ENCODE data around the gene SYNPO. TPM values are rescaled to one million over a fixed set of nuclear protein-coding genes. Genes with fewer than 3 reads are reported as not detected.

Gene SYNPO, protein sequence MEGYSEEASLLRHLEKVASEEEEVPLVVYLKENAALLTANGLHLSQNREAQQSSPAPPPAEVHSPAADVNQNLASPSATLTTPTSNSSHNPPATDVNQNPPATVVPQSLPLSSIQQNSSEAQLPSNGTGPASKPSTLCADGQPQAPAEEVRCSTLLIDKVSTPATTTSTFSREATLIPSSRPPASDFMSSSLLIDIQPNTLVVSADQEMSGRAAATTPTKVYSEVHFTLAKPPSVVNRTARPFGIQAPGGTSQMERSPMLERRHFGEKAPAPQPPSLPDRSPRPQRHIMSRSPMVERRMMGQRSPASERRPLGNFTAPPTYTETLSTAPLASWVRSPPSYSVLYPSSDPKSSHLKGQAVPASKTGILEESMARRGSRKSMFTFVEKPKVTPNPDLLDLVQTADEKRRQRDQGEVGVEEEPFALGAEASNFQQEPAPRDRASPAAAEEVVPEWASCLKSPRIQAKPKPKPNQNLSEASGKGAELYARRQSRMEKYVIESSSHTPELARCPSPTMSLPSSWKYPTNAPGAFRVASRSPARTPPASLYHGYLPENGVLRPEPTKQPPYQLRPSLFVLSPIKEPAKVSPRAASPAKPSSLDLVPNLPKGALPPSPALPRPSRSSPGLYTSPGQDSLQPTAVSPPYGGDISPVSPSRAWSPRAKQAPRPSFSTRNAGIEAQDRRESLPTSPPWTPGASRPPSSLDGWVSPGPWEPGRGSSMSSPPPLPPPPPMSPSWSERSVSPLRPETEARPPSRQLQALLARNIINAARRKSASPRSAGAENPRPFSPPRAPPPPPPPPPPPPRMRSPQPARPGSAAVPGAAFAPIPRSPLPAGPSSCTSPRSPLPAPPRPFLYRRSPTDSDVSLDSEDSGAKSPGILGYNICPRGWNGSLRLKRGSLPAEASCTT
- polyA plus RNA-seq (ENCODE audit: low read depth in 6 of 6) = 1 to 10 TPM in 5 of 6 donors, under 1 TPM in 1; 0.75 to 1.9 (median 1.4) TPM

DNA sequence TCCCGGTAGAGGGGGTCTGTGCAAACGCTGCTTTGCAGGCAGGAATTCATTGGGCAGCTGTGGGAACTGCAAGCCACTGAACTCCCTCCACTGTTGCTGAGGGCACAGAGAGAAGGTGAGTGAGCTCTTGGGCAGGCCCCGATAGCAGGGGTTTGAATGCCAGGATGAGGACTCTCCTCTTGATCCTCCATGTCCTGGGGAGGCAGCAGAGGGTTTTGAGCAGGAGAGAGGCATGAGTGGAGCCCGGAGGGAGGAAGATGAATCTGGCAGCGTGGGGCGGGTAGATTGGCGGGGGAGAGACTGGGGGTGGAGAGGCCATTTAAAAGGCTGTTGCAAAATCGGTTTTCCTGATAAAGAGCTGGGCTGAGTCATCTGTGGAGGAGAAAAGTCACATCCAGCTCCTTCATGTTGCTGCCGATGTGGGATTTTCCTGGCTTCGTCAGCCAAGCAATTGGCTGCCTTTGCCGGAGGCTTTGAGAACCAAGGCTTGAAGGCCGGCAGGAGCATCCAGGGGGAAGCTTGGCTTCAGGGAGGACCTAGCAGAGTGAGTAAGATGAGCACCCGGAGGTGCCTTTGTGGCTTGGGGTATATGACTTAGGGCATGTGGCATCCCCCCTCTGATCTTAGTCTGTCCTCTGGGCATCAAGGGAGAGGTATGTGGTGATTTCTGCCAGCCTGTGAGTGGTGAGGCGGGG lies at the start of gene SYNPO:
TSS of gene SYNPO (plus strand) at position 350 of the 695 bp plus-strand sequence. CDS start 7,616 bp downstream, outside the sequence.
- H3K27ac Mint-ChIP-seq = peak within 1 kb of the TSS in 2 of 6 donors; percentile 58 to 86
- H3K9me3 Mint-ChIP-seq = no peaks in the 10 kb centered on the region
- no peaks in the 10 kb centered on the region for H3K36me3 Mint-ChIP-seq
- no peak for ATAC-seq (ENCODE audit: low read depth in 2 of 2)
- H3K27me3 Mint-ChIP-seq = peaks cover 0 to 7% (median 0%) of the 10 kb centered on the region in 3 donors
- peaks cover 10 to 21% (median 10%) of the 10 kb centered on the region in 3 donors for H3K4me1 Mint-ChIP-seq
- H3K4me3 Mint-ChIP-seq = peak within 1 kb of the TSS in 1 of 8 donors; percentile 6
- no peak for DNase-seq

GRCh38 chr5:150590979-150591695 lies 49.3 kb upstream of the SYNPO start:
- Mint-ChIP-seq H3K4me3 (no peak overlapping the region), H3K27ac (no peak overlapping the region), H3K36me3 (no peaks in the 10 kb centered on the region), H3K9me3 (no peaks in the 10 kb centered on the region), H3K4me1 (peaks cover 0 to 3% (median 0%) of the 10 kb centered on the region in 3 donors), H3K27me3 (peaks cover 0 to 3% (median 0%) of the 10 kb centered on the region in 3 donors)
- no peak for DNase-seq
- no peak for ATAC-seq (ENCODE audit: low read depth in 2 of 2)

DNA sequence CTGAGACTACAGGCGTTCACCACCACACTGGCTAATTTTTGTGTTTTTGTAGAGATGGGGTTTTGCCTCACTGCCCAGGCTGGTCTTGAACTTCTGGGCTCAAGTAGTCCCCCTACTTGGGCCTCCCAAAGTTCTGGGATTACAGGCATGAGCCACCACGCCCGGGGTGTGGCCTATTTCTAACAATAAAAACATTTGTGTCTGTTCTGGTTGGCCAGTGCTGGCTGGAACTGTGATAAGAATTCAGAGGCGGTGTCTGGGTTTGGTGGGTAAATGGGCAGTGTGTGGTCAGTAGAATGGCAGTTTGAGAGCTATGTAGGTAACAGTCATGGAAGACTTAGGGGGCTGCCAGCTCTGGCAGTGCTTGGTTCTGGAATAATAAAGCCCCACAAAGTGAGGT lies 46.9 kb upstream of the SYNPO start:
- no peaks in the 10 kb centered on the region for H3K36me3 Mint-ChIP-seq
- H3K27ac Mint-ChIP-seq = peak overlapping the region in 1 of 6 donors; percentile 21
- H3K4me3 Mint-ChIP-seq = no peak overlapping the region
- ATAC-seq (ENCODE audit: low read depth in 2 of 2) (no peak), DNase-seq (no peak)
- H3K9me3 Mint-ChIP-seq = no peaks in the 10 kb centered on the region
- peaks cover 0 to 14% (median 8%) of the 10 kb centered on the region in 3 donors for H3K4me1 Mint-ChIP-seq
- H3K27me3 Mint-ChIP-seq = peaks cover 0 to 6% (median 0%) of the 10 kb centered on the region in 3 donors

DNA sequence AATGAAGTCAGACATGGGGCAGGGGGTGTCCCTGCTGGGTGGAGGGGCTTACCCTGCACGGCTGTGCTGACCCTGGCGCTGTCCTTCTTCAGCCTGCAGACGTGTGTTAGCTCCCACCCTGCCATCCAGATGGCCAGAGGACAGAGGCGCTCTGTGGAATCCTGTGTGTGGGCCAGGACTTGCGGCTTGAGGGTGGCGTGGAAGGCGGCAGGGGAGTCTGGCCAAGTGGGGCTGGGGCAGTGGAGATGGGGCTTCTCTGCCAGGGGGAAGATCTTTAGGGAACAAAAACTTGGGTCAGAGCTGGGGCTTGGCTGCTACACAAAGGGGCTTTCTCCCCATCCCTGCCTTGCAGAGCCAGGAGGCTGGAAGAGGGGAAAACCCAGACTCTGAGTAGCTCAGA lies 46.5 kb upstream of the SYNPO start:
- peaks cover 0 to 14% (median 8%) of the 10 kb centered on the region in 3 donors for H3K4me1 Mint-ChIP-seq
- peaks cover 0 to 6% (median 0%) of the 10 kb centered on the region in 3 donors for H3K27me3 Mint-ChIP-seq
- no peak overlapping the region for H3K27ac Mint-ChIP-seq
- no peaks in the 10 kb centered on the region for H3K9me3 Mint-ChIP-seq
- H3K4me3 Mint-ChIP-seq = no peak overlapping the region
- no peak for ATAC-seq (ENCODE audit: low read depth in 2 of 2)
- DNase-seq = no peak
- no peaks in the 10 kb centered on the region for H3K36me3 Mint-ChIP-seq

DNA sequence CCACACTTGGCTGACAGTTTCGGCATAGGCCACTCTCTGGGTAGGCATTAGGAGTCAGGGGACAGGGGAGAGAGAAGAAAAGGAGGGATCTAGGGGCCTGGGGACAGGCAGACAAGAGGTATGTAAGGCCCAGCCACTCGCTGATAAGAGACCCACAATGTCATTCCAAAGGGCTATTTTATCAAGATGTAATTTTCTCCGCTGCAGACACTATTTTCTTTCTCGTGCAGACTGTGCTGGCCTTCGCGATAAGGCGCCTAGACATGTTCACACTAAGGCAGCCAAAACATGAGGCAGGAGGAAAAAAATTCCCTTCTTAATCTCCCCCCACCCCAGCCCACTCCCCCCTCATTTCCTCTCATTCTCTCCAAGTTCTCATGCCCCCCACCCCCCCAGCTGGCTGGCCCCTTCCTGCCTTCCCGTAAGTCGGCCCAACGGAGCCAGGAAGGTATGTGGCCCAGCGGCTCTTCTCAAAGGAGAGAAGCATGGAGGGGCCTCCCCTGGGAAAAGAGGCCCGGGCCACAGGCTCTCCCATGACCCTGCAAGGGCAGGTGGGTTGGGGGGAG lies 44.9 kb upstream of the SYNPO start:
- ATAC-seq (ENCODE audit: low read depth in 2 of 2) = no peak
- Mint-ChIP-seq H3K36me3 (no peaks in the 10 kb centered on the region), H3K4me1 (peaks cover 0 to 14% (median 10%) of the 10 kb centered on the region in 3 donors), H3K4me3 (no peak overlapping the region), H3K9me3 (no peaks in the 10 kb centered on the region), H3K27me3 (peaks cover 0 to 6% (median 0%) of the 10 kb centered on the region in 3 donors), H3K27ac (no peak overlapping the region)
- DNase-seq = no peak

GRCh38 chr5:150596313-150596712 lies 44.1 kb upstream of the SYNPO start:
- peak overlapping the region in 1 of 6 donors; percentile 87 for H3K27ac Mint-ChIP-seq
- peaks cover 0 to 6% (median 0%) of the 10 kb centered on the region in 3 donors for H3K27me3 Mint-ChIP-seq
- no peaks in the 10 kb centered on the region for H3K9me3 Mint-ChIP-seq
- no peaks in the 10 kb centered on the region for H3K36me3 Mint-ChIP-seq
- DNase-seq (no peak), ATAC-seq (ENCODE audit: low read depth in 2 of 2) (no peak)
- H3K4me1 Mint-ChIP-seq = peaks cover 0 to 14% (median 10%) of the 10 kb centered on the region in 3 donors
- H3K4me3 Mint-ChIP-seq = no peak overlapping the region

GRCh38 chr5:150596826-150597225 lies 43.6 kb upstream of the SYNPO start:
- H3K4me1 Mint-ChIP-seq = peaks cover 0 to 14% (median 10%) of the 10 kb centered on the region in 3 donors
- H3K9me3 Mint-ChIP-seq = no peaks in the 10 kb centered on the region
- H3K27me3 Mint-ChIP-seq = peaks cover 0 to 6% (median 0%) of the 10 kb centered on the region in 3 donors
- H3K27ac Mint-ChIP-seq = no peak overlapping the region
- H3K4me3 Mint-ChIP-seq = no peak overlapping the region
- no peaks in the 10 kb centered on the region for H3K36me3 Mint-ChIP-seq
- DNase-seq (no peak), ATAC-seq (ENCODE audit: low read depth in 2 of 2) (no peak)

GRCh38 chr5:150598006-150598405 lies 42.5 kb upstream of the SYNPO start:
- DNase-seq (no peak), ATAC-seq (ENCODE audit: low read depth in 2 of 2) (no peak)
- Mint-ChIP-seq H3K27ac (no peak overlapping the region), H3K4me3 (peak overlapping the region in 1 of 8 donors; percentile 15), H3K36me3 (no peaks in the 10 kb centered on the region), H3K4me1 (peaks cover 0 to 14% (median 10%) of the 10 kb centered on the region in 3 donors), H3K9me3 (no peaks in the 10 kb centered on the region), H3K27me3 (peaks cover 0 to 6% (median 0%) of the 10 kb centered on the region in 3 donors)

DNA sequence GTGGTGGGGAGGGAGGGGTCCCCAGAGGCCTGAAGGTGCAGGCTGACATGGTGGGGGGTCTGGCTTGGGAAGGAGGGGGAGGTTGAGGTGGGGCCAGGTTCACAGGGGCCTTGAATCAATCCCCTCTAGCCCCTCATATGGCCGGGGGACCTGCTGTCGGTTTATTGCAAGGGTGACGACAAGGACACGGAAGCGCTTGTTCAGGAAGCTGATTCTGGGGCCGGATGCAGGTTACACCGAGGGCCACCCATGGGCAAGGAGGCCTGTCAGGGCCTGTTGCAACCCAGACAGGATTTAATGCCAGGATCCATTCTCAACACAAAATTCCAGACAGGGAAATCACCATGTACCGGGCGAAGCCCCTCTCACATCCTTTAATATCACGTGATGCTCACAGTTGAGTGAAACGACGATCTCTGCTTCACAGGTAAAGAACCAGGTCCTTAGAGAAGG lies 41.6 kb upstream of the SYNPO start:
- H3K4me1 Mint-ChIP-seq = peaks cover 0 to 14% (median 10%) of the 10 kb centered on the region in 3 donors
- no peak overlapping the region for H3K4me3 Mint-ChIP-seq
- H3K36me3 Mint-ChIP-seq = no peaks in the 10 kb centered on the region
- H3K27ac Mint-ChIP-seq = no peak overlapping the region
- H3K27me3 Mint-ChIP-seq = peaks cover 0 to 6% (median 0%) of the 10 kb centered on the region in 3 donors
- no peaks in the 10 kb centered on the region for H3K9me3 Mint-ChIP-seq
- DNase-seq (no peak), ATAC-seq (ENCODE audit: low read depth in 2 of 2) (no peak)

DNA sequence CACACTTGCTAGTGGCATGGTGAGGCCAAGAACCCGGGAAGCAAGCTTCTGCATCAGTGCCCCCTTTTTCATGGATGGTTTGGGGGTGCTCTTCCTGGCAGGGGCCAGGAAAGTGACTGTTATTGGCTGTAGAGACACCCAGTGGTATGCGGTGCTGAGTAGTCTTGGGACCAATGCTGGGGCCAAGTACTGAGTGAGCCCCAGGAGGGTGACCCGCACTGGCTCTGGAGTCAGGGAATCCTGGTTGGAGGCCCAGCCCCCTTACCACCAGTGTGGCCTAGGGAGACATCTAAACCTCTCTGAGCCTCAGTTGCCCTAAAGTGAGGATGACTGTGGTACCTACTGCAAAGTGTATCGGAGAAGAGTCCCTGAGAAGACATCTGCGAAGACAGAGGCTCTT lies 41.2 kb upstream of the SYNPO start:
- H3K27ac Mint-ChIP-seq = no peak overlapping the region
- no peak overlapping the region for H3K4me3 Mint-ChIP-seq
- H3K36me3 Mint-ChIP-seq = no peaks in the 10 kb centered on the region
- ATAC-seq (ENCODE audit: low read depth in 2 of 2) (no peak), DNase-seq (no peak)
- H3K4me1 Mint-ChIP-seq = peaks cover 0 to 14% (median 10%) of the 10 kb centered on the region in 3 donors
- peaks cover 0 to 6% (median 0%) of the 10 kb centered on the region in 3 donors for H3K27me3 Mint-ChIP-seq
- H3K9me3 Mint-ChIP-seq = no peaks in the 10 kb centered on the region

DNA sequence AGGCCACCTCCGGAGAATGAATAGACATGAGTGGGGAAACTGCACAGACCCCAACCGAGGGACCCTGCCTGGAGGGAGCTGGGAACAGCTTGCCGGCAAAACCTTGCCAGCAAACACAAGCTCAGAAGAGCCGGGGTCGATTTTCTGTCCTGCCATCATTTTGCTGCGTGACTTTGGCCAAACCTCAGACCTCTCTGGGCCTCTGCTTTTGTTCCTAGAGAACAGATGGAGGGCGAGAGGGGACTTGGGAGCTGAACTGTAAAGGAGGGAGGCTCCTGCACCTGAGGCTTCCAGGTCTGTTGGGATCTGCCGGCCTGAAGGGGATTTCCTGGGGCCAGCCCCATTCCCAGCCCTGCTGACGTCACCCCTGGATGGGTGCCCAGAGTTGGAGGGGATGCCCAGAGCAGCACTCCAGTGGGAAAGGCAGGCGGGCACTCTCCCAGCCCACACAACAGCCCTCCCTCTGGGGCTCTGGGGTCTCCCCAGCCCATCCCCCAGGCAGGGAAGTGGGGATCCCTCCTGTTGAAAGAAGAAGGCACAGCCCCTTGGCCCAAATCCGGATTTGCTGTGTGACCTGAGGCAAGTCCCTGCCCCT lies 40.4 kb upstream of the SYNPO start:
- ATAC-seq (ENCODE audit: low read depth in 2 of 2) = no peak
- peaks cover 0 to 6% (median 0%) of the 10 kb centered on the region in 3 donors for H3K27me3 Mint-ChIP-seq
- H3K9me3 Mint-ChIP-seq = no peaks in the 10 kb centered on the region

More for the DNA sequence above, 40.4 kb upstream of the SYNPO start:
- peaks cover 0 to 14% (median 10%) of the 10 kb centered on the region in 3 donors for H3K4me1 Mint-ChIP-seq
- no peak for DNase-seq
- no peak overlapping the region for H3K27ac Mint-ChIP-seq
- H3K4me3 Mint-ChIP-seq = no peak overlapping the region
- H3K36me3 Mint-ChIP-seq = no peaks in the 10 kb centered on the region

All from naive B cell (primary cell).